Natural killer cell (primary cell): ENCODE results near the gene OSBPL1A. TPM values are rescaled to one million over a fixed set of nuclear protein-coding genes. Genes with fewer than 3 reads are reported as not detected.

Experiments
- ATAC-seq, 3 donors: fragments of 150-1000 bp in 2 of 3; fragments of 200-7000 bp in 1 of 3; cut with Tn5 transposase; 1 replicate in 1 of 3; 2 replicates in 2 of 3; pipeline ENCODE4 v1.10.0; 2021; ENCODE audit warnings: mild to moderate bottlenecking in 2 of 3, moderate library complexity in 2 of 3
- DNase-seq, 2 donors: peaks; one replicate each; pipeline versions ENCODE4 v3.0.0 to v3.0.0-alpha.2; 2013 to 2021; ENCODE audit warnings: mixed read lengths in 1 of 2
- H3K27ac ChIP-seq: one replicate; pipeline ENCODE4 v1.5.1; 2013; ENCODE audit warnings: mild to moderate bottlenecking, low read length
- H3K27me3 ChIP-seq: one replicate; pipeline ENCODE4 v1.6.1; 2013; ENCODE audit warnings: low read length; ENCODE audit not compliant: control insufficient read depth, insufficient read depth
- H3K36me3 ChIP-seq: one replicate; pipeline ENCODE4 v1.6.1; 2013; ENCODE audit warnings: low read length; ENCODE audit not compliant: control insufficient read depth, insufficient read depth
- H3K4me1 ChIP-seq: one replicate; pipeline ENCODE4 v1.6.1; 2013; ENCODE audit warnings: low read length; ENCODE audit not compliant: control insufficient read depth, insufficient read depth
- H3K4me3 ChIP-seq: one replicate; pipeline ENCODE4 v1.5.1; 2013; ENCODE audit warnings: low read length
- H3K9me3 ChIP-seq: one replicate; pipeline ENCODE4 v1.6.1; 2013; ENCODE audit warnings: low read length; ENCODE audit not compliant: control insufficient read depth, insufficient read depth
- H3K27ac Mint-ChIP-seq, 2 donors: one replicate each; pipeline ENCODE4 v1.8.0; 2022; ENCODE audit warnings: mild to moderate bottlenecking in 2 of 2, mixed read lengths in 2 of 2, moderate library complexity in 1 of 2
- H3K27me3 Mint-ChIP-seq, 2 donors: one replicate each; pipeline ENCODE4 v1.8.0; 2022; ENCODE audit warnings: low read depth in 2 of 2, mixed read lengths in 2 of 2
- H3K36me3 Mint-ChIP-seq: one replicate; pipeline ENCODE4 v1.8.0; 2022; ENCODE audit warnings: mixed read lengths
- H3K4me1 Mint-ChIP-seq, 2 donors: one replicate each; pipeline ENCODE4 v1.8.0; 2022; ENCODE audit warnings: mixed read lengths in 2 of 2
- H3K4me3 Mint-ChIP-seq: one replicate; pipeline ENCODE4 v1.8.0; 2022; ENCODE audit warnings: mild to moderate bottlenecking, moderate library complexity, mixed read lengths
- H3K9me3 Mint-ChIP-seq, 2 donors: one replicate each; pipeline ENCODE4 v1.8.0; 2022; ENCODE audit warnings: mixed read lengths in 2 of 2
- CTCF ChIP-seq: fragments of 200-600 bp; IDR thresholded peaks from one replicate; pipeline ENCODE4 v1.8.0; 2022; ENCODE audit warnings: antibody characterized with exemption
- whole genome bisulfite sequencing: methylation state at CpG from one replicate; pipeline ENCODE4 v1.1.7; 2013; ENCODE audit warnings: missing lambda C conversion rate; ENCODE audit not compliant: insufficient coverage; 5-methylcytosine and 5-hydroxymethylcytosine counted together
- intact Hi-C: fragments of 100-400 bp; cut with micrococcal nuclease; formaldehyde crosslinking; loops from one replicate; pipeline ENCODE4 v1.14.2; 2022
- total RNA-seq, 4 donors: library from RNA; stranded (reverse); fragments of 120-200 nt in 1 of 4; gene quantifications; one replicate each; pipeline versions ENCODE4 v1.2.3 to v1.2.4, GENCODE V29; 2013 to 2022

The OSBPL1A gene
- total RNA-seq, 3 donors from 2014 or later (not counting 1 experiment from before 2014, with no cell fraction given): 1.2 to 32.5 (median 1.5) TPM

GRCh38 chr18:24112874-24113615 lies 284.6 kb downstream of the OSBPL1A start:
- Mint-ChIP-seq H3K27me3 (no peaks in the 10 kb centered on the region), H3K9me3 (no peaks in the 10 kb centered on the region), H3K4me3 (no peak overlapping the region), H3K27ac (peak overlapping the region in 1 of 2 donors; percentile 74), H3K36me3 (no peaks in the 10 kb centered on the region), H3K4me1 (peaks cover 34 to 35% of the 10 kb centered on the region in 2 donors)
- 90% methylated on average over 15 of the region's 15 CpGs for WGBS
- DNase-seq: no peak
- no peak for ATAC-seq
- Histone ChIP-seq H3K9me3 (no peaks in the 10 kb centered on the region), H3K4me3 (no peak overlapping the region), H3K4me1 (peaks cover 8% of the 10 kb centered on the region), H3K36me3 (peaks cover 20% of the 10 kb centered on the region), H3K27me3 (no peaks in the 10 kb centered on the region), H3K27ac (no peak overlapping the region)
- TF ChIP-seq CTCF: no peak
- intact Hi-C loops: loop anchor here (10.0 kb wide), 1 partner anchor 98 kb away; the partner anchor contains the start of gene TTC39C

- no peak overlapping the region for H3K27ac ChIP-seq
- Mint-ChIP-seq H3K27ac (peak overlapping the region in 1 of 2 donors; percentile 11), H3K9me3 (no peaks in the 10 kb centered on the region), H3K27me3 (no peaks in the 10 kb centered on the region), H3K4me1 (peaks cover 36 to 37% of the 10 kb centered on the region in 2 donors), H3K4me3 (no peak overlapping the region), H3K36me3 (no peaks in the 10 kb centered on the region)
- intact Hi-C loops: loop anchor here (10.0 kb wide), 1 partner anchor 98 kb away; the partner anchor contains the start of gene TTC39C
- no peak for ATAC-seq
- WGBS: 93% methylated on average over 4 of the region's 4 CpGs
- TF ChIP-seq CTCF: no peak
- peaks cover 17% of the 10 kb centered on the region for H3K36me3 ChIP-seq
- no peaks in the 10 kb centered on the region for H3K27me3 ChIP-seq
- no peaks in the 10 kb centered on the region for H3K9me3 ChIP-seq
- no peak overlapping the region for H3K4me3 ChIP-seq
- H3K4me1 ChIP-seq: peaks cover 8% of the 10 kb centered on the region
- DNase-seq: no peak
Measured at GRCh38 chr18:24112464-24112863, 285.2 kb downstream of the OSBPL1A start.

Other genes starting within 250 kb of the OSBPL1A start
- 10 to 100 TPM in 2 of 3 donors, 1 to 10 TPM in 1; 8.4 to 19.9 (median 12.2) TPM for gene IMPACT, start 28.8 kb upstream of the OSBPL1A start, total RNA-seq
- 10 to 100 TPM in 1 of 3 donors, under 1 TPM in 1, not detected in 1; 0.23 to 13.9 TPM for gene HRH4, start 62.8 kb upstream of the OSBPL1A start, total RNA-seq